ENCODE measurements around the gene GAPT. TPM values are rescaled to one million over a fixed set of nuclear protein-coding genes. Genes with fewer than 3 reads are reported as not detected.
A peak's percentile ranks its signal among the peaks of the same experiment; 100 is the strongest.

GAPT gene
- total RNA-seq, result 1.2 TPM

- DNase-seq, result no peak
Observed at GRCh38 chr5:58491216-58491892, at the start of gene GAPT. Gene GAPT, plus strand, starts transcription at chr5:58491435. Its CDS starts 3,102 bp downstream, at chr5:58494537.

GRCh38 chr5:58444805-58445204 lies 46.4 kb upstream of the GAPT start:
- no peak for DNase-seq

GRCh38 chr5:58446024-58446423 lies 45.2 kb upstream of the GAPT start:
- no peak for DNase-seq

- no peak for DNase-seq
Observed at GRCh38 chr5:58447226-58447625, 44.0 kb upstream of the GAPT start.

GRCh38 chr5:58450018-58450417 lies 41.2 kb upstream of the GAPT start:
- DNase-seq, result no peak

- no peak for DNase-seq
Observed at GRCh38 chr5:58450811-58451629, 40.2 kb upstream of the GAPT start.

- DNase-seq, result no peak
Observed at GRCh38 chr5:58451732-58452565, 39.3 kb upstream of the GAPT start.

GRCh38 chr5:58452566-58453258 lies 38.5 kb upstream of the GAPT start:
- no peak for DNase-seq

GRCh38 chr5:58453306-58453705 lies 37.9 kb upstream of the GAPT start:
- no peak for DNase-seq

- no peak for DNase-seq
Observed at GRCh38 chr5:58454025-58454424, 37.2 kb upstream of the GAPT start.

- no peak for DNase-seq
Observed at GRCh38 chr5:58455066-58455465, 36.2 kb upstream of the GAPT start.

GRCh38 chr5:58455480-58455879 lies 35.8 kb upstream of the GAPT start:
- DNase-seq, result no peak

GRCh38 chr5:58456026-58456425 lies 35.2 kb upstream of the GAPT start:
- no peak for DNase-seq

- no peak for DNase-seq
Observed at GRCh38 chr5:58456486-58456885, 34.7 kb upstream of the GAPT start.

GRCh38 chr5:58457050-58457449 lies 34.2 kb upstream of the GAPT start:
- no peak for DNase-seq

GRCh38 chr5:58458141-58458742 lies 33.0 kb upstream of the GAPT start:
- no peak for DNase-seq

GRCh38 chr5:58458743-58459145 lies 32.5 kb upstream of the GAPT start:
- DNase-seq, result peak; percentile 19

- peak; percentile 35 for DNase-seq
Observed at GRCh38 chr5:58459146-58460001, 31.9 kb upstream of the GAPT start.

- DNase-seq, result peak; percentile 82
Observed at GRCh38 chr5:58460002-58460731, 31.1 kb upstream of the GAPT start, which contains the start of gene PLK2. Gene PLK2, minus strand, starts transcription at chr5:58460086. Its CDS starts 127 bp downstream, at chr5:58459959.

- peak; percentile 81 for DNase-seq
Observed at GRCh38 chr5:58460732-58461286, 30.4 kb upstream of the GAPT start.
